Uterus (tissue), 4 donors: ENCODE results near the gene STAT6. TPM values are rescaled to one million over a fixed set of nuclear protein-coding genes. Genes with fewer than 3 reads are reported as not detected.

Experiments
- DNase-seq, 2 donors: peaks; one replicate each; pipeline ENCODE4 v3.0.0-alpha.2; 2019 to 2020
- H3K27ac ChIP-seq, 2 donors: fragments of 200-600 bp; sonication (generic); 1 replicate in 1 of 2; 2 replicates in 1 of 2; pipeline ENCODE4 v1.5.1; 2016 to 2018
- H3K27me3 ChIP-seq, 2 donors: fragments of 200-600 bp; sonication (generic); one replicate each; pipeline ENCODE4 v1.5.1; 2018 to 2019; ENCODE audit warnings: control low read depth in 1 of 2
- H3K36me3 ChIP-seq, 2 donors: fragments of 200-600 bp; sonication (generic); one replicate each; pipeline ENCODE4 v1.5.1; 2019; ENCODE audit warnings: control low read depth in 1 of 2
- H3K4me1 ChIP-seq, 2 donors: fragments of 200-600 bp; sonication (generic); one replicate each; pipeline ENCODE4 v1.5.1; 2018 to 2019; ENCODE audit warnings: control low read depth in 1 of 2
- H3K4me3 ChIP-seq, 2 donors: fragments of 200-600 bp; sonication (generic); 1 replicate in 1 of 2; 2 replicates in 1 of 2; pipeline ENCODE4 v1.5.1; 2018 to 2019; ENCODE audit warnings: mild to moderate bottlenecking in 1 of 2
- H3K9me3 ChIP-seq, 2 donors: fragments of 200-600 bp; sonication (generic); one replicate each; pipeline ENCODE4 v1.5.1; 2019; ENCODE audit warnings: control low read depth in 1 of 2
- CTCF ChIP-seq, 4 experiments: fragments of 200-600 bp in 2 of 4; fragments of 450-650 bp in 2 of 4; sonication (generic) in 2 of 4; IDR thresholded peaks; one replicate each; pipeline ENCODE4 v1.5.1; 2016 to 2019; ENCODE audit warnings: antibody characterized with exemption in 4 of 4, mild to moderate bottlenecking in 2 of 4, moderate library complexity in 1 of 4
- POLR2A ChIP-seq, 2 donors: fragments of 450-650 bp; IDR thresholded peaks; one replicate each; pipeline ENCODE4 v1.6.1; 2016; ENCODE audit warnings: antibody characterized with exemption in 2 of 2, mild to moderate bottlenecking in 1 of 2, moderate library complexity in 1 of 2
- intact Hi-C: fragments of 100-400 bp; cut with DNase I; formaldehyde crosslinking; loops from one replicate; pipeline ENCODE4 v1.15.1; 2023; ENCODE audit warnings: low total_unique reads
- total RNA-seq, 4 donors: library from RNA; depleted of rRNA in 3 of 4; stranded (reverse); fragments of >200 nt in 3 of 4; gene quantifications; one replicate each; pipeline versions ENCODE4 v1.1.0 to v1.2.4, GENCODE V29; 2014 to 2023
- donor health status: DM: yes; HTN: yes; CAD: no.

The STAT6 gene
- total RNA-seq, 4 donors from 2014 or later: 62.5 to 242 (median 94.3) TPM

- Histone ChIP-seq H3K27ac (peak overlapping the region; percentile 86 to 93), H3K27me3 (no peaks in the 10 kb centered on the region), H3K4me1 (peaks cover 22 to 30% of the 10 kb centered on the region in 2 donors), H3K36me3 (no peaks in the 10 kb centered on the region), H3K9me3 (no peaks in the 10 kb centered on the region), H3K4me3 (no peak overlapping the region)
- no peak for DNase-seq
- TF ChIP-seq CTCF (IDR thresholded peaks at IDR 0.05) (no peak), POLR2A (IDR thresholded peaks at IDR 0.05) (no peak)
- intact Hi-C loops: no loop called here
Observed at GRCh38 chr12:57153415-57153997, 42.3 kb upstream of the STAT6 start.

- H3K4me3 ChIP-seq: no peak overlapping the region
- H3K27me3 ChIP-seq: no peaks in the 10 kb centered on the region
- H3K4me1 ChIP-seq: peaks cover 27 to 39% of the 10 kb centered on the region in 2 donors
- DNase-seq: peak; percentile 75 to 82
- no peaks in the 10 kb centered on the region for H3K9me3 ChIP-seq
- no peaks in the 10 kb centered on the region for H3K36me3 ChIP-seq
- peak overlapping the region; percentile 86 to 93 for H3K27ac ChIP-seq
- intact Hi-C loops: no loop called here
- TF ChIP-seq POLR2A (IDR thresholded peaks at IDR 0.05) (no peak), CTCF (IDR thresholded peaks at IDR 0.05) (no peak)
Observed at GRCh38 chr12:57152639-57153038, 41.5 kb upstream of the STAT6 start.

DNA sequence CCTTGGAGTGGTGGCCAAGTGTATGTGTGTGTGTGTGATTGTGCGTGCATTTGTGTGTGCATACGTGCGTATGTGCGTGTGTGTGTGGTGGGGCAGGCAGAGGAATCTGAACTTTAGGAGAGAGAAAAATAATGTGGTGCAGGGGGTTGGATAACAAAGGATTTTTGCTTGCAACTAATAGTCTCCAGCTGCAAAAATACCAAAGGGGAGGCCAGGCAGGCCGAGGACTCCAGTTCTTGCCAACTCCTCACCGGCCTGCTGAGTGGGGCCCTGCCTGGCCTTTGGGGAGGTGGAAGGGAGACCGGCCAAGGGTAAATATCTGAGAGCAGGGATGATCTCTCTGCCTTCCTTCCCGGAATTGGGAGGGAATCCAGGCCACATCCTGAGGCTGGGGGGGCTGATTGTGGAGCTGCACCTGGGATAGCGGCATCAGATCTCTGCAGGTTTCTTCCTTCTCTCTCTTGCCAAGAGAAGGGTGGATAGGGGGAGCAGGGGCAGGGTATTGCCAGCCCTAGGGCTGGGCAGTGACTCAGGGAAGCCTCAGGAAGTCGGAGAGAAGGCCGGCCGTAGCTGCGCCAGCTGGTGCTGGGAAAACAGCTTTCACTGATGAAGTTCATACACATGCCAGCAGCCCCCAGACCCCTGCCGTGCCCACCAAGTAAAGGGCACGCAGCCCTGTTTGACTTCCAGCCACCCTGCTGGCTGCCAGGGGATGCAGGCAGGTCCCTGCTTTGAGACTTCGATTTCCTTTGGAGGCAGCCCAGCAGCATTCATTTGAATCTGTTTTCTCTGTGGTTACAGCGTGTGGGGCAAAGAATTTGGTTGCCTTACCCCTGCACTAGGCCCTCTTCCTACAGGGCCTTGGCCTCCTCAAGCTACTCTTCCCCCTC lies 40.8 kb upstream of the STAT6 start:
- no peaks in the 10 kb centered on the region for H3K9me3 ChIP-seq
- intact Hi-C loops: no loop called here
- no peak overlapping the region for H3K4me3 ChIP-seq
- DNase-seq: peak; percentile 76 to 83
- H3K27ac ChIP-seq: peak overlapping the region; percentile 86 to 93
- H3K4me1 ChIP-seq: peaks cover 33 to 43% of the 10 kb centered on the region in 2 donors
- H3K27me3 ChIP-seq: no peaks in the 10 kb centered on the region
- no peaks in the 10 kb centered on the region for H3K36me3 ChIP-seq
- TF ChIP-seq CTCF (IDR thresholded peaks at IDR 0.05): no peak
- no peak for TF ChIP-seq POLR2A (IDR thresholded peaks at IDR 0.05)

DNA sequence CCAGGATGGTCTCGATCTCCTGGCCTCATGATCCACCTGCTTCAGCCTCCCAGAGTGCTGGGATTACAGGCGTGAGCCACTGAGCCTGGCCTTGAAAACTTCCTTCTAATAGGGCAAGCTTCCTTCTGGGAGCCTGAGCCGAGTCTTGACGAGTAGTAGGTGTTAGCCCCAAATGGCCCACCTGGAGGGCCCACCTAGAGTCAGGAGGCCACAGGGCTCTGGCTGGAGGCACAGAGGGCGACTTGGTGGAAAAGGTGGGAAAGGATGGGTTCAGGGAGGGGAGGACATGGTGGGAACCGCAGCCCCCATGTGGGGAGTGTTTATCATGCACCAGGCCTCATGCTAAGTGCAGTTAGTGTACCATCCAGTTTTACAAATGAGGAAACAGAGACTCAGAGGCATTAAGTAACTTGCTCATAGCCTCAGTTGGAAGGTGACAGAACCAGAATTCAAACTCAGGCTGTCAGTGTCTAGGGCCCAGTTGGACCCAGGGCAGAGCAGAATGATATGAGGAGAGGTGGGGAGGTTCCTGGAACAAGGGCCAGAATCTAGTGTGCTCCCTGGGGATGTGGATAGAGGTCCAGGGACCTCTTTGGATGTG lies 39.3 kb upstream of the STAT6 start:
- no peaks in the 10 kb centered on the region for H3K9me3 ChIP-seq
- no peaks in the 10 kb centered on the region for H3K27me3 ChIP-seq
- intact Hi-C loops: no loop called here
- H3K4me1 ChIP-seq: peaks cover 36 to 47% of the 10 kb centered on the region in 2 donors
- no peaks in the 10 kb centered on the region for H3K36me3 ChIP-seq
- TF ChIP-seq POLR2A (IDR thresholded peaks at IDR 0.05) (no peak), CTCF (IDR thresholded peaks at IDR 0.05) (no peak)
- H3K27ac ChIP-seq: peak overlapping the region; percentile 86 to 93
- DNase-seq: no peak
- H3K4me3 ChIP-seq: no peak overlapping the region
